Breast epithelium (tissue), 4 donors: Measurements from ENCODE around the gene AKT3. TPM values are rescaled to one million over a fixed set of nuclear protein-coding genes. Genes with fewer than 3 reads are reported as not detected.

Source experiments
- DNase-seq, 2 donors: peaks; one replicate each; pipeline ENCODE4 v3.0.0-alpha.2; 2019; ENCODE audit warnings: low spot score in 2 of 2
- H3K27ac ChIP-seq, 2 donors: fragments of 200-600 bp; sonication (generic) in 1 of 2; one replicate each; pipeline ENCODE4 v1.5.1; 2016 to 2019; ENCODE audit warnings: mild to moderate bottlenecking in 1 of 2
- H3K27me3 ChIP-seq, 2 donors: fragments of 200-600 bp; sonication (generic) in 1 of 2; one replicate each; pipeline versions ENCODE4 v1.5.1 to v1.6.0; 2017 to 2019; ENCODE audit warnings: control low read depth in 1 of 2, mild to moderate bottlenecking in 1 of 2
- H3K36me3 ChIP-seq: fragments of 200-600 bp; one replicate; pipeline ENCODE4 v1.5.1; 2019
- H3K4me1 ChIP-seq, 2 donors: fragments of 200-600 bp; sonication (generic); one replicate each; pipeline ENCODE4 v1.5.1; 2016 to 2019; ENCODE audit warnings: control low read depth in 1 of 2
- H3K4me3 ChIP-seq, 3 donors: fragments of 200-600 bp; sonication (generic); 1 replicate in 2 of 3; 2 replicates in 1 of 3; pipeline ENCODE4 v1.5.1; 2016 to 2019; ENCODE audit warnings: mild to moderate bottlenecking in 3 of 3, moderate library complexity in 2 of 3
- H3K9me3 ChIP-seq, 2 donors: fragments of 200-600 bp; sonication (generic) in 1 of 2; one replicate each; pipeline ENCODE4 v1.5.1; 2016 to 2019; ENCODE audit warnings: control low read depth in 1 of 2
- CTCF ChIP-seq, 3 donors: fragments of 450-650 bp; IDR thresholded peaks; one replicate each; pipeline ENCODE4 v1.5.1; 2016 to 2017; ENCODE audit warnings: antibody characterized with exemption in 3 of 3, mild to moderate bottlenecking in 3 of 3, moderate library complexity in 3 of 3
- POLR2A ChIP-seq: fragments of 450-650 bp; IDR thresholded peaks from one replicate; pipeline ENCODE4 v1.6.1; 2016; ENCODE audit warnings: antibody characterized with exemption, mild to moderate bottlenecking, moderate library complexity
- POLR2AphosphoS5 ChIP-seq, 3 donors: sonication (generic); formaldehyde crosslinking; IDR thresholded peaks; one replicate each; pipeline ENCODE4 v1.6.1; 2017; ENCODE audit warnings: antibody characterized with exemption in 3 of 3
- intact Hi-C: fragments of 100-400 bp; cut with DNase I; formaldehyde crosslinking; loops from one replicate; pipeline ENCODE4 v1.15.1; 2023; ENCODE audit warnings: low total_unique reads
- total RNA-seq, 3 donors: library from RNA; depleted of rRNA; stranded (reverse); fragments of >200 nt; gene quantifications; one replicate each; pipeline ENCODE4 v1.1.0, GENCODE V29; 2016

The AKT3 gene
- total RNA-seq, 3 donors from 2014 or later = 49.6 to 58.7 (median 58.7) TPM

GRCh38 chr1:243587823-243588560 is 262.1 kb downstream of the AKT3 start:
- Histone ChIP-seq H3K36me3 (no peaks in the 10 kb centered on the region), H3K27ac (no peak overlapping the region), H3K27me3 (no peaks in the 10 kb centered on the region), H3K4me1 (no peaks in the 10 kb centered on the region), H3K9me3 (peaks cover 13 to 44% of the 10 kb centered on the region in 2 donors), H3K4me3 (no peak overlapping the region)
- intact Hi-C loops = no loop called here
- TF ChIP-seq POLR2AphosphoS5 (IDR thresholded peaks at IDR 0.05) (no peak), POLR2A (no peak), CTCF (IDR thresholded peaks at IDR 0.05) (no peak)
- DNase-seq = no peak

GRCh38 chr1:243587285-243587684 is 262.8 kb downstream of the AKT3 start:
- intact Hi-C loops = no loop called here

GRCh38 chr1:243585982-243586381 is 264.1 kb downstream of the AKT3 start:
- Histone ChIP-seq H3K36me3 (no peaks in the 10 kb centered on the region), H3K27me3 (no peaks in the 10 kb centered on the region), H3K4me1 (no peaks in the 10 kb centered on the region), H3K9me3 (peaks cover 30 to 58% of the 10 kb centered on the region in 2 donors), H3K27ac (no peak overlapping the region), H3K4me3 (no peak overlapping the region)
- TF ChIP-seq CTCF (IDR thresholded peaks at IDR 0.05) = no peak
- TF ChIP-seq POLR2A = no peak
- TF ChIP-seq POLR2AphosphoS5 (IDR thresholded peaks at IDR 0.05) = no peak
- no peak for DNase-seq
- intact Hi-C loops = no loop called here

More at GRCh38 chr1:243587285-243587684, 262.8 kb downstream of the AKT3 start:
- Histone ChIP-seq H3K27me3 (no peaks in the 10 kb centered on the region), H3K27ac (no peak overlapping the region), H3K4me1 (no peaks in the 10 kb centered on the region), H3K36me3 (no peaks in the 10 kb centered on the region), H3K9me3 (peaks cover 18 to 51% of the 10 kb centered on the region in 2 donors), H3K4me3 (no peak overlapping the region)
- no peak for DNase-seq
- TF ChIP-seq POLR2A (no peak), CTCF (IDR thresholded peaks at IDR 0.05) (no peak), POLR2AphosphoS5 (IDR thresholded peaks at IDR 0.05) (no peak)

GRCh38 chr1:243582326-243582725 is 267.7 kb downstream of the AKT3 start:
- intact Hi-C loops = no loop called here
- Histone ChIP-seq H3K4me3 (no peak overlapping the region), H3K27me3 (no peaks in the 10 kb centered on the region), H3K4me1 (no peaks in the 10 kb centered on the region), H3K36me3 (peaks cover 5% of the 10 kb centered on the region), H3K27ac (no peak overlapping the region), H3K9me3 (peaks cover 31 to 59% of the 10 kb centered on the region in 2 donors)
- no peak for DNase-seq
- TF ChIP-seq POLR2AphosphoS5 (IDR thresholded peaks at IDR 0.05) = no peak

GRCh38 chr1:243580984-243581383 is 269.1 kb downstream of the AKT3 start:
- H3K9me3 ChIP-seq = peaks cover 38 to 63% of the 10 kb centered on the region in 2 donors
- no peak for DNase-seq
- no peaks in the 10 kb centered on the region for H3K27me3 ChIP-seq
- intact Hi-C loops = no loop called here
- peaks cover 5% of the 10 kb centered on the region for H3K36me3 ChIP-seq
- no peak for TF ChIP-seq POLR2AphosphoS5 (IDR thresholded peaks at IDR 0.05)
- TF ChIP-seq CTCF (IDR thresholded peaks at IDR 0.05) = no peak
- TF ChIP-seq POLR2A = no peak
- no peak overlapping the region for H3K27ac ChIP-seq
- H3K4me3 ChIP-seq = no peak overlapping the region
- H3K4me1 ChIP-seq = no peaks in the 10 kb centered on the region
